Sciatic nerve (tissue), 2 donors: Measurements from ENCODE around the gene ESAM. TPM values are rescaled to one million over a fixed set of nuclear protein-coding genes. Genes with fewer than 3 reads are reported as not detected.

Source experiments
- ATAC-seq: fragments of 200-7000 bp; cut with Tn5 transposase; one replicate; pipeline ENCODE4 v1.9.1; 2020; ENCODE audit warnings: mild to moderate bottlenecking, moderate library complexity
- DNase-seq: peaks from one replicate; pipeline ENCODE4 v3.0.0-alpha.2; 2020; ENCODE audit warnings: low spot score
- intact Hi-C: fragments of 100-400 bp; cut with DNase I; formaldehyde crosslinking; loops from one replicate; pipeline ENCODE4 v1.14.2; 2022
- total RNA-seq: library from RNA; stranded (reverse); fragmentation: NEBNext Ultra II Directional; extraction: Animal tissue kit (Norgen Biotek cat#: 25700); gene quantifications from one replicate; pipeline ENCODE4 v1.2.1, GENCODE V29; 2021
- donor health status: DM: no; HTN: no; CAD: no.
- donor health status: DM: no; HTN: no; CAD: no.

ESAM gene
- total RNA-seq, 1 donor from 2014 or later: 61.0 TPM

DNA sequence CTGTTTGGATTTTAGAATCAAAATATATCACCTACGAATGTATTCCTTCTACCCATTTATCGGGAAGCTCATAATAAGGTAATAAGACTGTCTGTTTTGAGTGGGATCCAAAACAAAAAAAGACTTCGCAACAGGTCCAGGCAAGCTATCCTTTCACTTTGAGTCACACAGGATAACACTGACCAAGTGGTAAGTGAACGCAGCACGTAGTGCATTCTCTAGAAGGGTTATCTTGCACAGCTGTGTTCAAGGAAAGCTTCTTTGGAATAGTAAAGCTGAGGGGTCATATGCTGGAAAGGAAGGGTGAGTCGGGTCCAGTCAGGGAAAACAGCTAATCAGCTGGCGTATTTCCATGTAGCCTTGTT is 44.7 kb downstream of the ESAM start:
- intact Hi-C loops: no loop called here
- no peak for DNase-seq
- ATAC-seq: no peak

DNA sequence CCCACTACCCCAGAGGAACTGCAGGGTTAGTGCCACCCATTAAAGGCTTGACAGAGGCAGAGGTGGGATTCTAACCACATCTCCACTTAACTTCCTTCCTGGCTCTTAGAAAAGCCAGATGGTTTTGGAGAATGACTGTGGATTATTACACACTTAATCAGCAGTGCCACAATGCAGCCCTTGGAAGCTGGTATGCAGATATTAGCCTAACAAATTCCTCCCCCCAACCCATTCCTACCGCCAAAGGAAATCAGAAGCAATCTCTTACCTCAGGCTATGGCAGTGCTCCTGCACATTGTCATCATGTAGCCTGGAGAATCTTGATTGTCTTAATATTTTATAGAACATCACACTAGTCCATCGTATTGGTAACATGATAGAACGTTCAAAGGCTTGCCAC is 45.5 kb downstream of the ESAM start:
- intact Hi-C loops: no loop called here
- no peak for ATAC-seq
- DNase-seq: no peak

DNA sequence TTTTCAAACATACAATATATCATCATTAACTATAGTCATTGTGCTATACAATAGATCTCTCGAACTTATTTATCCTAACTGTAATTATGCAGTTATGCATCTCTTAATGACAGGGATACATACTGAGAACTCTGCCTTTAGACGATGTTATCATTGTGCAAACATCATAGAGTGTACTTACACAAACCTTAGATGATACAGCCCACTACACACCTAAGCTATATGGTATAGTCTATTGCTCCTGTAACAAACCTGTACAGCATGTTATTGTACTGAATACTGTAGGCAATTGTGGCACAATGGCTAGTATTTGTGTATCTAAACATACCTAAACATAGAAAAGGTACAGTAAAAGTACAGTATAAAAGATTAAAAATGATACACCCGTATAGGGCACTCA is 49.7 kb downstream of the ESAM start:
- DNase-seq (no peak), ATAC-seq (no peak)
- intact Hi-C loops: no loop called here

DNA sequence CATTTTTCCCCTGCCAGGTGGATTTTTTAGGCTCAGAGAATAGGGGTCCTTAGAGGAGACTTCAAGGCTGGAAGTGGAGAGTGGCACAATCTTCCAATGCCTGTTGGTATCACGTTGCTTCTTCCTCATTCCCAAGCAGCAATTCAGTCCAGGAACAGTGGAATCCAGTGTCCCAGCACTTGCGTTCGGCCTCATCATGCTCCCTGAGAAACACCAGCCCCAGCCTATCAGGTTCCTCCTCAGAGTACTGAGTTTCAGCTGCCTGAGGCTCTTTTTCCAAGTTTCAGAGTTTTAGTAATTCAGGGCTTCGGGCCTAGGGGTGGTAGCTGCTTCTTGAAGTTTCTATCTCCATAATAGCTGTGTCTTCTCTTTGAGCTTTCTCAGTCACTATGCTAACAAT is 54.3 kb downstream of the ESAM start:
- DNase-seq (no peak), ATAC-seq (no peak)
- intact Hi-C loops: no loop called here

Other genes starting within 250 kb of the ESAM start
- gene OR8B12, start 218.6 kb downstream of the ESAM start, total RNA-seq: not detected
- gene OR8A1, start 192.3 kb downstream of the ESAM start, total RNA-seq: not detected
- not detected for gene PANX3, start 150.9 kb downstream of the ESAM start, total RNA-seq
- 38.8 TPM for gene TBRG1, start 139.4 kb downstream of the ESAM start, total RNA-seq
- 12.3 TPM for gene SIAE, start 88.6 kb downstream of the ESAM start, total RNA-seq
- 2.5 TPM for gene SPA17, start 88.4 kb downstream of the ESAM start, total RNA-seq
- 6.2 TPM for gene NRGN, start 22.3 kb downstream of the ESAM start, total RNA-seq
- 2.0 TPM for gene VSIG2, start 10.0 kb downstream of the ESAM start, total RNA-seq
- gene MSANTD2, start 38.1 kb upstream of the ESAM start, total RNA-seq: 22.1 TPM
- gene ROBO3, start 103.1 kb upstream of the ESAM start, total RNA-seq: 36.6 TPM
- gene ROBO4, start 135.6 kb upstream of the ESAM start, total RNA-seq: 34.4 TPM
- not detected for gene HEPN1, start 157.0 kb upstream of the ESAM start, total RNA-seq
- 16.5 TPM for gene HEPACAM, start 173.8 kb upstream of the ESAM start, total RNA-seq
- gene CCDC15, start 191.9 kb upstream of the ESAM start, total RNA-seq: 2.8 TPM